ENCODE data around the gene ITIH2.
"Not testable (repeated sequence)": the region's sequence is repeated elsewhere in the genome, so short reads cannot be mapped to it uniquely, and the experiment has no call there.

Gene ITIH2, protein sequence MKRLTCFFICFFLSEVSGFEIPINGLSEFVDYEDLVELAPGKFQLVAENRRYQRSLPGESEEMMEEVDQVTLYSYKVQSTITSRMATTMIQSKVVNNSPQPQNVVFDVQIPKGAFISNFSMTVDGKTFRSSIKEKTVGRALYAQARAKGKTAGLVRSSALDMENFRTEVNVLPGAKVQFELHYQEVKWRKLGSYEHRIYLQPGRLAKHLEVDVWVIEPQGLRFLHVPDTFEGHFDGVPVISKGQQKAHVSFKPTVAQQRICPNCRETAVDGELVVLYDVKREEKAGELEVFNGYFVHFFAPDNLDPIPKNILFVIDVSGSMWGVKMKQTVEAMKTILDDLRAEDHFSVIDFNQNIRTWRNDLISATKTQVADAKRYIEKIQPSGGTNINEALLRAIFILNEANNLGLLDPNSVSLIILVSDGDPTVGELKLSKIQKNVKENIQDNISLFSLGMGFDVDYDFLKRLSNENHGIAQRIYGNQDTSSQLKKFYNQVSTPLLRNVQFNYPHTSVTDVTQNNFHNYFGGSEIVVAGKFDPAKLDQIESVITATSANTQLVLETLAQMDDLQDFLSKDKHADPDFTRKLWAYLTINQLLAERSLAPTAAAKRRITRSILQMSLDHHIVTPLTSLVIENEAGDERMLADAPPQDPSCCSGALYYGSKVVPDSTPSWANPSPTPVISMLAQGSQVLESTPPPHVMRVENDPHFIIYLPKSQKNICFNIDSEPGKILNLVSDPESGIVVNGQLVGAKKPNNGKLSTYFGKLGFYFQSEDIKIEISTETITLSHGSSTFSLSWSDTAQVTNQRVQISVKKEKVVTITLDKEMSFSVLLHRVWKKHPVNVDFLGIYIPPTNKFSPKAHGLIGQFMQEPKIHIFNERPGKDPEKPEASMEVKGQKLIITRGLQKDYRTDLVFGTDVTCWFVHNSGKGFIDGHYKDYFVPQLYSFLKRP

DNA sequence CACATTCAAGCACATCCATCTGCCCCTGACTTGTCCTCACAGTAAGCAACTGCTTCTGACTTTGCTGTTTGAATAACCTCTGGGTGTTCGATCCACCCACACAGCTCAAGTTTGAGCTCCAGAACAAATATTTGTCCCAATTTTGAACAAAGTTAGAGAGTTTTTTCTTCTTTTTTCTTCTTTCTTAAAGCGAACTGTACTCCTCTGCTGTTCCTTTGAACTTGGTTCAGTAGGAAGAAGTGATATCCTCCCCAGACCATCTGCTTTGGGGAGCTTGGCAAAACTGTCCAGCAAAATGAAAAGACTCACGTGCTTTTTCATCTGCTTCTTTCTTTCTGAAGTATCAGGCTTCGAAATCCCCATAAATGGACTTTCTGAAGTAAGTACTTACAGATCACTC, at the start of gene ITIH2:
Gene ITIH2, plus strand, starts transcription at position 177 of the 400 bp plus-strand sequence. Its CDS starts 119 bp downstream, at position 296.
- no peak for DNase-seq

DNA sequence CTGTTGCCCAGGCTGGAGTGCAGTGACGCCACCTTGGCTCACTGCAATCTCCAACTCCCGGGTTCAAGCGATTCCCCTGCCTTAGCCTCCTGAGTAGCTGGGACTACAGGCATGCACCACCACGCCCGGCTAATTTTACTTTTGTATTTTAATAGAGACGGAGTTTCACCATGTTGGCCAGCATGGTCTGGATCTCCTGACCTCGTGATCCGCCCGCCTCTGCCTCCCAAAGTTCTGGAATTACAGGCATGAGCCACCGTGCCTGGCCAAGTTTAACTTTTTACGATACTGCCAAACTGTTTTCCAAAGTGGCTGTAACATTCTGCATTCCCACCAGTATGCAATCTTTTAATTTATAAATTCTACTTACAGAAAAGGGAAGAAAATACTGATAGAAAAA, 46.0 kb upstream of the ITIH2 start:
- not testable (repeated sequence) for DNase-seq

DNA sequence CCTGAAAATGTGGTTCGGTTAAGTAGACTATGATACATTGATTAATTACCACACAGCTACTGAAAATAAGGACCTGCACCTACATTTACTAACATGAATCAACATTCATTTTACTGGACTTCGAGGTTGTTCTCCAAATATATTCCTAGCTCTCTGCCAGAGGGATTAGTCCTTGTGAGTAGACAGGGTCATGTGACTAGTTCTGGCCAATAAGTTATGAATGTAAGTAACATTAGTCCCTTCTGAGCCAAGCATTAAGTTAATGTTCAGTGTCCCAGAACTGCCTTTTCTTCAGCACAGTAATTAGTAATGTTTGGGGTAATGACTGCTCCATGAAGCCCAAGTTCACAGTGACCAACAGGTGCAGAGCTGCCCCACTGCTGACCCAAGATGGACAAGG, 45.6 kb upstream of the ITIH2 start:
- no peak for DNase-seq

DNA sequence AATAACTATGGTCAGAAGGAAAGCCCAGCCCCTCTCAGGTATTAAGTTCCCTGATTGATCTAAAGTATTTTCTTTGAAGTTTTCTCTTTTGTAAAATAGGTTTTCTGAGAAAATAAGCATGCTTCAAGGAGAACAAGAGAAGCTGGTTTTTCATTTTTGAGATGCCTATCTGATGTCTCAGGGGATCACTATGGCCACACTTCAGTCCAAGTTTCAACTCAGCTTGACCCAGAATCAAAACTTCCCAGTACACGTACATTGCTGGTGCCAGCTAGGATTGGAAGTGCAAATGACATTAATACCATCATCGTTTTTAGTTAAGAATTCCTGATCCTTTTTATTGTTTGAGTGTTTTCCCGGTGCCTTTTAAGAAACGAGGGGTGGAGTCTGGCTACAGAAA, 43.6 kb upstream of the ITIH2 start:
- no peak for DNase-seq

DNA sequence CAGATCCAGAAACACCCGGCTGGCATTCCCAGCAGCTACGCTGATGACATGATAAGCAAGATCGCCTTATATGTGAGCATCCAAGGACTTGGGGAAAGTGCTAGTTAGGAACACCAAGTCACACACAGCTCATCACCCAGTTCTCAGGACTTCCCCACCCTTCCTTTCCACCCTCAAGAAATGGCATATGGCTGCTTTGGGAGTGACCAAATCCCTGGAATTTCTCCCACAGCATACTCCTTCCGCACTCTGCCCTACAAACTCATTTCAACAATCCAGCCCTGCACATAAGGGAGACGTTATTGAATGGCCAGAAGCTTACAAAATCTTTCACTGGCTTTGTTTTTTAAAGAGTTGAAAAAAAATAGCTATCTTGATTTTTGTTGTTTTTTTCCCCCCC, 40.6 kb upstream of the ITIH2 start:
- no peak for DNase-seq

DNA sequence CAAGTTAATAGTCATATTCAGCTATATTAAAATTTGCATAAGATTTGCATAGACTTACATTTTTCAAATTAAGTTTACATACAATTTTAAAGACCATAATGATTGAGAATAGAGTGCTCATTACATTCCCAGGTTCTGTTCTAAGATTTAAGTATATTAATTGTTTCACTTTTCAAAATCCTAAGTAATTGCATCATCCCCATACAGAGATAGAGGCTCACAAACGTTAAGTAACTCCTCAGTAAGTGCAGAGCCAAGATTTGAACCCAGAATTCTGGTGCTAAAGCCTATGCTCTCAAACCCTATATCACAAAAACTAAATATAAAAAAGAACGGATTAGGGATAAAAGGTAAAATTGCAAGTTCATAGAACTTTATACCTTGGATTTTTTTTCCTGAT, 38.4 kb upstream of the ITIH2 start:
- no peak for DNase-seq

DNA sequence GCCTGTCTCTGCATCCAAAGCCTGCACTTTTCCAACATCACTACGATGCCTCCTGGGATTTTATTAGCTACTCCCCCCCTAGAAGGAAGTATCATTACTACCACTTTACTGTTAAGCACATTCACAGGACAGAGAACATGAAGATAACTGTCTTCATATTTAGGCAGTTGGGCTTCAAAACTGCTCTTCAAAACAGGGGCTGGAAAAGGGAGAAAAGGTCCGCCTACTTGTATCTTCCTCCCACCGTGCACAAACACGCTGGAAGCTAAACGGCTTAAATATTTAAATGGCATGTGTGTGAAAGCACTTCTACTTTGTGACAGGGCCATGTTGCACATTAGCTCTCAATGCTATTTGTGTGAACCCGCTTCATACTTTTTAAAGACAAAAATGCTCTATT, 37.3 kb upstream of the ITIH2 start:
- DNase-seq, result no peak

DNA sequence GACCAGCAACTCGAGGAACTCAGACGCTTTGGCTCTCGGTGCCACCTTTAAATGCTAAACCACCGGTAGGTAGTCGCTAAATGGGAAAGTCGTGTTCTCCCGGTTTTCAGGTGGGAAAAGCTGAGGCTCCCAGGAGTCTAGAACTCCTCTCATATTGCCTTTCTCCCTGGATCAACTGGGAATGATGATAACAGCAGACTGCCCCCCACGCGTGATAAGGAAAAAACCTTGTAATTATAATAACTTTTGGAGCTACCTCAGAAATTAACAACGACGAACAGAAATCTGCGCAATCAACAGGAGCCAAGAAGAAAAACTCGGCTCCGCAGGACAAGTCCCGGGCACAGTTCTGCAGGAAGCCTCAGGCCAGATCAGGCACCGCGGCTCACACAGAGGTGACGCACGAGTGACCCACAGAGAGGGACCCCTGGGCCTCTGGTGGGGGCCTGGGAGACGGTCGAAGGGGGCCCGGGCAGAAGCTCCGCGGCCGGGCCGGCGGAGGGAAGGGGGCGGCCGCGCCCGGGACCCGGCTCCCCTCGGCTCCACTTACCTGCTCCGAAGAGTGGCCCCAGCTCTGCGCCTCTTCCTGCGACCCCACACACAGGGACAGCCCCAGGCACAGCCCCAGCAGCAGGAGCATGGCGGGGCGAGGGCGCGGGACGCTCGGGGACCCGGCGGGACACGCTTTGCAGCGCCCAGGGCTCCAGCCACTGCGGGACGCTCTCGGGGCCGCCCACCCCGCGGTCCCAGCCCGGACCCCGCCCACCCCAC, 36.7 kb upstream of the ITIH2 start, which contains the start of gene ITIH5:
Gene ITIH5, minus strand, starts transcription at position 714 of the 771 bp plus-strand sequence. Its CDS starts 74 bp downstream, at position 640.
- DNase-seq, result no peak

DNA sequence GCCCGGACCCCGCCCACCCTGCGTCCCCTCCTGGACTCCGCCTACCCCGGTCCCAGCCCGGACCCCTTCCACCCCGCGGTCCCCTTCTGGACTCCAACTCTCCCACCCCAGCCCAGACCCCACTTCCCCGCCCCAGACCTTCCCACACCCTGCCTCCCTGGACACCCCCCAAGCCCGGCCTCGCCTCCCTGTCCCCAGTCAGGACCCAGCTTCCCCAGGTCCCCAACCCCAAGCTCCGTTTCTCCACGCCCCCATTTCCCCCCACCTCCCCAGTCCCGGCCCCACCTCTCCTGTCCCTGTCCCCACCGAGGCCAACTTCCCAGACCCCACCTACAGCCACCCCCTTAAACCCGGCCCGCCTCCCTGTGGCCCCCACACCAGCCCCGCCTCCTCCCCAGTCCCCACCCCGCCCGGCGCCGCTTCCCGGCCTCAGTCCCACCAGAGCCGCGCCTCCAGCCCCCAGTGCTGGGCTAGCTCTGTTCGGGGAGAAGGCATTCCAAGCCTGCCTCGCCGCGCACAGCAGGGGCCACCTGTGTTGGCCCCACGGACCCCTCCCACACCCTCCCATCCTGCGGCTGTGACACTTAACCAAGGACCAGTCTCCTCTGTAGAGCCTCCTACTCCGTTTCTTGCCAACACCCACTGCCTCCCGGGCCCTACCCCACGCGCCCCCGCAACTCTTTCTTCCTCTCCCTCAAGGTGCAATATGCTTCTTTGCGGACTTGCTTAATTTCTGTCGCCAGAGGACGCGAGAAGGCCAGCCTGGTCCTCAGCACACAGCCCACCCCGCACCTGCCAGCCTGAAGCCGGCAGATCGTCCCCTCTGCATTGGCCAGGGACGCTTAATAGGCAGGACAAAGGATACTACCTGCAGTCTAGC, 35.6 kb upstream of the ITIH2 start:
- DNase-seq, result no peak

DNA sequence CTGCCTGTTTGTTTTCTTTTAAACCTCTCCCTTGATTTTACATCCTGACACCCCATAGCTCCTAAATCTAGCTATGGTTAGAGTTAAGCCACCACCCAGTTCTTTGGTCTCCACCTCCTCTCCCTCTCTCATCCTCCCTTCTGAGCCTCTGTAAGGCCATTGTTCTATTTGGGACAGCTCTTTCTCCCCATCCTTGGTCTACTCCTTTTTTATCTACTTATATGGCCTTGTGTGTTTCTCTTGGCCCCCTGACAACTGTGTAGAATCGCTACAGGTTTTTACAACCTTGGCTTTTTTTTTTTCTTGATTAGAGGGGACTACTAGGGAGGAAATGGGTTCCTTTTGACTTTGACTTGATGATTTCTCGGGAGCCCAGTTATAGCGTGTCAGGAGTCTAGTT, 33.0 kb upstream of the ITIH2 start:
- no peak for DNase-seq

DNA sequence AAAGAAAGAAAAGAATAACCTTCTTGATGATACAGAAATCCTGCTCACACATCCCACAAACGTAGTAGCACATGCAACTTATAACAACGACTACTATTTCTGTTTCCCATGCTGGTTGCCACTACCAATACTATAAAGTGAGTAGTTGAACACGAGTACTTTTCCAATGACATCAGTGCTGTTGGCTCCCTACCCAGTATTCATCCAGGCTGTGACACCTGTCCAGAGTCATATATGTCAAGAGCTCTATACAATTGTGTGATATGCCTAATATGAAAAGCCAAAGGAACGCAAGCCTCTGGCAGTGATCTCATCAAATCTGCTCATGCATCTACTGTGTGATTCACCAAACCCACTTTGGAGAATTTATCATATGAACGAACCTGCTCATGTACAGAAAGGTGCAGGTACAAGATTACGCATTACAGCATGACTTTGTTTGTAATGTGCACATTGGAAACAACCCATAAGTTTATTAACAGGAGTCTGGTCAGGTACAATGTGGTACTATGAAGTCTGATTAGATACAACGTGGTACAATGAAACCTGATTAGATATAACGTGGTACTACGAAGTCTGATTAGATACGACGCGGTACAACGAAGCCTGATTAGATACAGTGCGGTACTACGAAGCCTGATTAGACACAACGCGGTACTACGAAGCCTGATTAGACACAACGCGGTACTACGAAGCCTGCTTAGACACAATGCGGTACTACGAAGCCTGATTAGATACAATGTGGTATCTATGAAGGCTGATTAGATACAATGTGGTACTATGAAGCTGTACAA, 30.6 kb upstream of the ITIH2 start:
- DNase-seq, result no peak

DNA sequence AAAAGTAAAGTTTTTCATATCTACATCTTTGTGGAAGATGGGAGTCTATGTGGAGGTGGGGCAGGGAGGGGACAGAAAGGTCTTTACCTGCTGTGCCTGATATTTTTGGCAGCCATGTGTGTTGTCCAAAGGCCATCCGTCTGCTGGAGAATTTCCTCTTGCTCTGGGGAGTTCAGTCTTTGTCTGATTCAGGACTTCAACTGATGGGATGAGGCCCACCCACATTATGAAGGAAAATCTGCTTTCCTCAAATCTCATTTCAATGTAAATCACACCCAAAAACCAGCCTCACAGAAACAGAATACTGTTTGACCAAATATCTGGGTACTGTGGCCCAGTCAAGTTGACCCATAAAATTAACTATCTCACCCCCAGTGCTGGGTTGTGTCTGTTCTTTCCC, 23.9 kb upstream of the ITIH2 start:
- no peak for DNase-seq

DNA sequence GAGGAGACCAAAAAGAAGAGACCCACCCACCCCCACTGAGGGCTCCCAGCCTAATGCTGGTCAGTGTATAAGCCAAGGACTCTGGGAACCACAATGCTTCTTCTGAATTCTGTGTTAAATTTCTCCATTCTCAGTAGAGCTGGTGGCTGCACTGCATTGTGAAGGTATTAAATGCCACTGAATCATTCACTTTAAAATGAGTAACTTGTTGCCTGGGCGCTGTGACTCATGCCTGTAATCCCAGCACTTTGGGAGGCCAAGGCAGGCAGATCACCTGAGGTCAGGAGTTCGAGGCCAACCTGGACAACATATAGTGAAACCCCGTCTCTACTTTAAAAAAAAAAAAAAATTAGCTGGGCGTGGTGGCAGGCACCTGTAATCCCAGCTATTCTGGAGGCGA, 23.0 kb upstream of the ITIH2 start:
- DNase-seq, result not testable (repeated sequence)

DNA sequence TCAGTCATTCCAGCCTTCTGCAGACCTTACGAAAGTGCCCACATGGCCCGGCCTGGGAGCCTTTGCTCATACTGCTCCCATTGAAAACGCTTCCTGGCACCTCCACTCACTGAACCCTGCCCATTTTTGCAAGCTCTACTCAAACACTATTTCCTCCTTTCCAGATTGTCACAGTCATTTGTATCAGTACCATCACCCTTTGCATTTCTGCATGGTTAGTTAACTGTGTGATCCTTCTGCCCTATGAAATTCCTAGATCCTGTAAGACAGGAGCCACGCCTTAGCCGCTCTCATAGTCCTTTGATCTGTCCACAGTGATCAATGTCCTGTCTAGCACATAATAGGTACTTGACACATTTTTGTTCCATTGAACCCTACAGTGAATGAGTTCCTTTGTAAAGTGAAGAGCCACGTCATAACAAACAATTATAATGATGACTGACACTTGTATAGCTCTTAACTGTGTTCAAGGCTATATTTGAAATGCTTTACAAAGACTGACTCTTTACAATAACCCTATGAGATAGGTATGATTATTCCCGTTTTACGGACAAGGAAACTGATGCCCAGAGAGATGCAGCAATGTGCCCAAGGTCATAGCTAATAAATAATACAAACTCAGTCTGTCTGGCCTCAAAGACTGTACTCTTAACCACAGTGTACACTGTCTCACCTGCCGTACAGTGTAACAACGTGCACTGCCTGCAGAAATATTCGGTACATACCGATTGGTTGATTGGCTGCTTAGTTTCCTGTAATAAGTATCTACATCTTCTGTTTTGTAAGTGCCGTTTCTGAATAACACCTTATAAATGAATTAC, 16.6 kb upstream of the ITIH2 start:
- no peak for DNase-seq

DNA sequence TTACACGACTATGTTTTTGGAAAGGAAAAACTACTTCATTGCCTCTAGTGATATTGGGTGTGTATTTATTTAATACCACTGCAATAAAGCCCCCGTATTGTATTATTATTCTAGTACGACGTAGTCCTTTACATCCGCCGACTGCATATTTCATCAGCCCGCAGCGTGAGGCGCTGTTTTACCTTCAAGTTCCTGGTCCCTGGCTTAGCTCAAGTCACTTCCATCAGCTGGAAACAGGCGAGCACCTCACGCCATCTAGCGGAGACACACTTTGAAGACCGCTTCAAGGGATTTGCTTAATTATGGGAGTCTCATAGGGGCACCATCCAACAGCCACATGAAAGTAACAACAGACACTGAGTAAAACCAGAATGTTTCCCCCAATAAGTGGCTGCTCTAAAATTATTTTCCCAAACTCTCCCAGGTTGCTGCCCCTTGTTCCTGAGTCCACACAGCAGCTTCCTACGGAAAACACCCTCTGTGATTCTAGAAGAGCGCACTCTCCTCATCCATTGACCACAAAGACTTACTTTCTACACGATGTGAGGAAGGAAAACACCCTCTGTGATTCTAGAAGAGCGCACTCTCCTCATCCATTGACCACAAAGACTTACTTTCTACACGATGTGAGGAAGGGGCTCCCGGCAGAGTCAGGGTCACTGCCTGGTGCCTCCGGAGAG, 15.7 kb upstream of the ITIH2 start:
- peak; percentile 81 for DNase-seq

DNA sequence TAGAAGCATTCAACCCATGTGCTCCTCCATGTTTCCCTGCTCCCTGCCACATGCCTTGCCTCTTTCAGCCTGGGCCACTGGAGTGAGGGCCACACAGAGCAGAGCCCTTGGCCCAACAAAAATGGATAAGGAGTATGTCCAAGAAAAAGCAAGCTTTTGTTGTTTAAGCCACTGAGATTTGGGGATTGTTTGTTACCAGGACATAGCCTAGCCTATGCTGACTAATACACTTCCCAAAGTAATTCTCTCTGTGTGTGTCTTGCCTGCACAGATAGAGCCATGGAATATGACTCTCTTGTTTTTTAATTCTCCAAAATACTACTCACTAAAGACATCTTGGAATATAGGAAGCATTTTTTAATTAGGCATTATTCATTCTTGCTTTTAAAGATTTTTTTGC, 13.5 kb upstream of the ITIH2 start:
- DNase-seq, result no peak

DNA sequence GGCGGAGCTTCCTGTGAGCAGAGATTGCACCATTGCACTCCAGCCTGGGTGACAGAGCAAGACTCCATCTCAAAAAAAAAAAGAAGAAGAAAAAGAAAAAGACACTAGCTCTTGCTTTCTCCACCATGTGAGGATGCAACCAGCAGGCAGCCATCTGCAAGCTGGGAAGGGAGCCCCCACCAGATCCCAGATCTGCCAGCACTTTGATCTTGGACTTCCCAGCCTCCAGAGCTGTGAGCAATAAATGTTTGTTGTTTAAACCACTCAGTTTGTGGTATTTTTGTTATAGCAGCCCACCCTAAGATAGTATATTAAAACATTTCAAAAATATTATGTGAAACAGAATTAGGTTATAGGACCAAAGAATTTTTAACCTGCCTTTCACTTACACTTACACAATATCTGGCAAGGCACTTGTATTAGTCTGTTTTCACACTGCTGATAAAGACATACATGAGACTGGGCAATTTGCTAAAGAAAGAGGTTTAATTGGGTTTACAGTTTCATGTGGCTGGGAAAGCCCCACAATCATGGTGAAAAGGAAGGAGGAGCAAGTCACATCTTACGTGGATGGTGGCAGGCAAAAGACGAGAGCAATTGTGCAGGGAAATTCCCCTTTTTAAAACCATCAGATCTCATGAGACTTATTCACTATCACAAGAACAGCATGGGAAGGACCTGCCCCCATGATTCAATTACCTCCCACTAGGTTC, 12.1 kb upstream of the ITIH2 start:
- not testable (repeated sequence) for DNase-seq

DNA sequence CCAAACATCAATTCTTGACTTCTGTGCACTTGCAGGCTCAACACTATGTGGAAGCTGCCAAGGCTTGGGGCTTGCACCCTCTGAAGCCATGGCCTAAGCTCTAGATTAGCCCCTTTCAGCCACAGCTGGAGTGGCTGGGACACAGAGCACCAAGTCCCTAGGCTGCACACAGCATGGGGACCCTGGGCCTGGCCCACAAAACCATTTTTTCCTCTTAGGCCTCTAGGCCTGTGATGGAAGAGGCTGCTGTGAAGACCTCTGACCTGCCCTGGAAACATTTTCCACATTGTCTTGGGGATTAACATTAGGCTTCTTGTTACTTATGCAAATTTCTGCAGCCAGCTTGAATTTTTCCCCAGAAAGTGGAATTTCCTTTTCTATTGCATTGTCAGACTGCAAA, 10.7 kb upstream of the ITIH2 start:
- not testable (repeated sequence) for DNase-seq

DNA sequence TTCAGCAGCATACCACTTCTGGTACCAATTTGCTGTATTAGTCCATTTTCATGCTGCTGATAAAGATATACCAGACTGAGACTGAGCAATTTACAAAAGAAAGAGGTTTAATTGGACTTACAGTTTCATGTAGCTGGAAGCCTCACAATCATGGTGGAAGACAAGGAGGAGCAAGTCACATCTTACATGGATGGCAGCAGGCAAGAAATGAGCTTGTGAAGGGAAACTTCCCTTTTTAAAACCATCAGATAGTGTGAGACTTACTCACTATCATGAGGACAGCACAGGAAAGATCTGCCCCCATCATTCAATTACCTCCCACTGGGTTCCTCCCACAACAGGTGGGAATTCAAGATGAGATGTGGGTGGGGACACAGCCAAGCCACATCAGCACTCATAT, 9.9 kb upstream of the ITIH2 start:
- not testable (repeated sequence) for DNase-seq

All from NCI-H526 treated with DMSO at 0.1 percent for 48 hours (cell line).